ENCODE data around the gene GSE1. TPM values are rescaled to one million over a fixed set of nuclear protein-coding genes. Genes with fewer than 3 reads are reported as not detected.
A peak's percentile ranks its signal among the peaks of the same experiment; 100 is the strongest.

The GSE1 gene
- total and polyA plus RNA-seq, 9 of the 15 experiments (the other 6 are each of a cell fraction or from before 2014, with no cell fraction given): 12.2 to 244 (median 57.9) TPM

- no peak for FAIRE-seq
- peak in 2 of 4 experiments; percentile 43 to 50 for DNase-seq (ENCODE audit: extremely low read depth in 1 of 4, low spot score in 3 of 4)
- intact Hi-C loops (cut with micrococcal nuclease): no loop called here
- Histone ChIP-seq H3K4me2 (ENCODE audit: insufficient read depth, low read length) (peak overlapping the region; percentile 1; the same call in 1 of the 2 replicates), H3K4me3 (no peak overlapping the region), H3K79me2 (ENCODE audit: control insufficient read depth, insufficient read depth, low read length) (peaks cover 98% of the 10 kb centered on the region), H3K27me3 (ENCODE audit: control insufficient read depth in 2 of 2, insufficient read depth in 2 of 2, low read length in 2 of 2) (no peaks in the 10 kb centered on the region), H3K36me3 (ENCODE audit: control insufficient read depth, insufficient read depth, low read length) (peaks cover 58% of the 10 kb centered on the region), H3K4me1 (replicated peaks in 1 of 2; ENCODE audit: control insufficient read depth in 2 of 2, insufficient read depth in 2 of 2, low read length in 2 of 2) (peaks cover 84 to 92% of the 10 kb centered on the region in 2 experiments), H3K9ac (ENCODE audit: insufficient read depth in 1 of 2, low read depth in 2 of 2, low read length in 2 of 2) (peak overlapping the region in 1 of 2 experiments; percentile 79; a peak in 2 of 4 replicates), H4K20me1 (replicated peaks; ENCODE audit: control insufficient read depth, insufficient read depth, low read length) (peaks cover 92% of the 10 kb centered on the region), H2AFZ (ENCODE audit: low read depth, low read length) (no peak overlapping the region), H3K9me1 (ENCODE audit: control insufficient read depth, insufficient read depth, low read length) (peaks cover 27% of the 10 kb centered on the region), H3K9me3 (replicated peaks; ENCODE audit: control insufficient read depth, insufficient read depth, low read depth, low read length) (peaks cover 2% of the 10 kb centered on the region; the same call in 1 of the 2 replicates), H3K27ac (ENCODE audit: extremely low read depth, low read depth, low read length) (peak overlapping the region; percentile 32; the same call in 1 of the 3 replicates)
- no peak for ATAC-seq
- ChIA-PET POLR2A (interaction anchor here (1.0 to 2.5 kb wide), 4 partner anchors 8 to 52 kb away, joined by 3 to 9 read pairs (median 4); no protein-coding TSS in a partner anchor), CTCF (ENCODE audit: low intra/inter-chr PET ratio) (no interaction called here)
- BruUV-seq (replicated peaks): no TSS peak
- 74% methylated on average over 26 of the region's 28 CpGs for WGBS (ENCODE audit: insufficient coverage, low coverage, missing lambda C conversion rate)
- in situ Hi-C loops (cut with MboI): loop anchor here (5.0 kb wide), 1 partner anchor 163 kb away; no protein-coding TSS in a partner anchor
- no peak for TF ChIP-seq ZNF311 (CRISPR knock-in tag; IDR thresholded peaks at IDR 0.05)
- TF ChIP-seq HNRNPK (IDR thresholded peaks at IDR 0.05; ENCODE audit: low read depth, low read length, poor library complexity, severe bottlenecking): no peak
- TF ChIP-seq PRMT5 (CRISPR knock-in tag; IDR thresholded peaks at IDR 0.05): no peak
- peak; percentile 25 for TF ChIP-seq TBP (optimal IDR thresholded peaks at IDR 0.05; ENCODE audit: low read depth, low read length)
- no peak for TF ChIP-seq ZNF445 (CRISPR knock-in tag; IDR thresholded peaks at IDR 0.05; ENCODE audit: low read depth)
- no peak for TF ChIP-seq RFX7 (CRISPR knock-in tag; IDR thresholded peaks at IDR 0.05)
- TF ChIP-seq REST (IDR thresholded peaks at IDR 0.05; ENCODE audit: borderline replicate concordance): no peak
- no peak for TF ChIP-seq REST (CRISPR knock-in tag; IDR thresholded peaks at IDR 0.05; ENCODE audit: low read depth)
- no peak for TF ChIP-seq MEF2A (IDR thresholded peaks at IDR 0.05; ENCODE audit: control insufficient read depth, low read depth, low read length)
- TF ChIP-seq ZKSCAN1 (IDR thresholded peaks at IDR 0.05; ENCODE audit: low read depth, low read length): no peak
- TF ChIP-seq ZNF217 (CRISPR knock-in tag; IDR thresholded peaks at IDR 0.05): no peak
- TF ChIP-seq ZC3H8 (IDR thresholded peaks at IDR 0.05): no peak
- TF ChIP-seq HDGF (IDR thresholded peaks at IDR 0.05): no peak
- peak; percentile 22 for TF ChIP-seq CBFA2T3 (IDR thresholded peaks at IDR 0.05)
Measured at GRCh38 chr16:85605051-85605911, 7.8 kb upstream of the GSE1 start.
